ENCODE measurements around the gene STK16. TPM values are rescaled to one million over a fixed set of nuclear protein-coding genes. Genes with fewer than 3 reads are reported as not detected.

The STK16 gene
- total RNA-seq, 1 experiment from 2014 or later, result 11.0 TPM

DNA sequence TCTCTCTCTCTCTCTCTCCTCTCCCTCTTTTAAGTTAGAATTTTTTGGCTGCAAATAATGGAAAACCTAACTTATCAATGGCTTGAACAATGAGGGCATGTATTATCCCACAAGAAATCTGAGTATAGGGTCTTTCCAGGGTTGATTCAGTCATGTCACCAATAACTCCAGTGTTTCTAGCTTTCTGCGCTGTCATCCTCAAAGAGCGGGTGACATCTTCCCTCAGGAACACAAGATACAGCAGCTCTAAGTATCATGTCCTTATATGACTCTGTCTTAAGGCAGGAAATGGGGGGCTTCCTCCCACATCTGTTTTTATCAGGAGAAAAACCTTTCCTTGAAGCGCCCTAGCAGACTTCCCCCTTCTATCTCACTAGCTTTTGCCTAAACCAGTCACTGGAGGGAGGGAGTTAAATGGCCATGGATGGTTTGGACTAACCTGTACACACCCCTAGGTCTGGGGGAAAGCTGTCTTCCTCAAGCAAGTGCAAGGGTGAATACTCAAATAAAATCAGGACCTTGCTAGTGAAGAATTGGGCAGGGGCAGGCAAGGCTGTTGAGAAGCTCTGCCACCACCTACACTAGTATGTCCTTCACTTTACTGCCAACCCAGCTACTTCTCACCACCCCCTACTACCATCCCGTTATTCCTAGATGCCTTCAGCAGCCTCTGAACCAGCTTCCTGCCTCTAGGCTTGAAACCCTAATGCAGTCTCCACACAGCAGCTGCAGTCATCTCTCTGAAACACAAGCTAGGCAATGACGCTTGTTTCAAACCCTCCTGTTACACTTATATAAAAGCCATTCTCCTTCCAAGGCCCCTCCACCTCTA, 16.0 kb downstream of the STK16 start:
- Histone ChIP-seq H3K27me3 (no peaks in the 10 kb centered on the region; the same call in none of the 2 replicates), H3K9me3 (replicated peaks) (no peaks in the 10 kb centered on the region), H3K4me1 (peaks cover 4% of the 10 kb centered on the region; the same call in 1 of the 2 replicates), H3K36me3 (no peaks in the 10 kb centered on the region), H3K4me3 (no peak overlapping the region), H3K27ac (no peak overlapping the region)
- peak in 1 of 2 experiments; percentile 58 for DNase-seq

DNA sequence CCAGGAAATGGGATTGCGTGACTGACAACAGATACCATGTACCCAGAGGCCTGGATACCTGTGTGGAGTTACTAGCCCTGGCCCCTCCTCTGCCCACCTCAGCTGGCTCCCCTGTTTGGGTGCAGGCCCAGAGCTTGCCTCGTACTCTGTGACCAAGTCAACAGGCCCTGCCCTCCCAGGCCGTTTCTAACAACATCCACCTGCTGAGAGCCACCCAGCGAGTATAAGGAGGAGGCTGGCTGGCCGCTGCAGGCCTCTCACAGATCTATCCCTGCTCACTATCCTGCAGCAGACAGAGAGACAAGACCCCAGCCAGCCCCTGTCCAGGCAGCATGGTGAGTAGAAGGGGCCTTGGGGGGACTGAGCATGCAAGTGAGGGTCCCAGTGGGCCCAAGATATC, 21.0 kb downstream of the STK16 start:
- no peaks in the 10 kb centered on the region for H3K36me3 ChIP-seq
- no peak overlapping the region for H3K27ac ChIP-seq
- no peak for DNase-seq
- H3K4me1 ChIP-seq, result peaks cover under 1% of the 10 kb centered on the region; the same call in 1 of the 2 replicates
- H3K9me3 ChIP-seq (replicated peaks), result no peaks in the 10 kb centered on the region
- H3K27me3 ChIP-seq, result no peaks in the 10 kb centered on the region
- no peak overlapping the region for H3K4me3 ChIP-seq

- no peak for DNase-seq
- no peaks in the 10 kb centered on the region for H3K4me1 ChIP-seq
- no peaks in the 10 kb centered on the region for H3K9me3 ChIP-seq (replicated peaks)
- H3K27ac ChIP-seq, result no peak overlapping the region
- no peaks in the 10 kb centered on the region for H3K27me3 ChIP-seq
- H3K36me3 ChIP-seq, result no peaks in the 10 kb centered on the region
- H3K4me3 ChIP-seq, result no peak overlapping the region
These were observed 21.6 kb downstream of the STK16 start for GRCh38 chr2:219266886-219267285.

GRCh38 chr2:219268294-219268693, 23.0 kb downstream of the STK16 start:
- Histone ChIP-seq H3K27ac (no peak overlapping the region), H3K4me3 (no peak overlapping the region), H3K9me3 (replicated peaks) (no peaks in the 10 kb centered on the region), H3K27me3 (no peaks in the 10 kb centered on the region), H3K36me3 (no peaks in the 10 kb centered on the region), H3K4me1 (no peaks in the 10 kb centered on the region; the same call in 1 of the 2 replicates)
- DNase-seq, result no peak

GRCh38 chr2:219269362-219270054, 24.2 kb downstream of the STK16 start:
- H3K27ac ChIP-seq, result no peak overlapping the region
- no peak overlapping the region for H3K4me3 ChIP-seq
- no peaks in the 10 kb centered on the region; the same call in none of the 2 replicates for H3K4me1 ChIP-seq
- H3K36me3 ChIP-seq, result no peaks in the 10 kb centered on the region
- no peaks in the 10 kb centered on the region for H3K27me3 ChIP-seq
- no peak for DNase-seq
- H3K9me3 ChIP-seq (replicated peaks), result no peaks in the 10 kb centered on the region

- Histone ChIP-seq H3K27ac (no peak overlapping the region), H3K36me3 (no peaks in the 10 kb centered on the region), H3K9me3 (replicated peaks) (no peaks in the 10 kb centered on the region), H3K4me3 (no peak overlapping the region), H3K27me3 (no peaks in the 10 kb centered on the region), H3K4me1 (no peaks in the 10 kb centered on the region; the same call in none of the 2 replicates)
- DNase-seq, result no peak
These were observed 24.7 kb downstream of the STK16 start for GRCh38 chr2:219270055-219270372.

GRCh38 chr2:219271021-219271420, 25.7 kb downstream of the STK16 start:
- no peak overlapping the region for H3K27ac ChIP-seq
- no peak overlapping the region for H3K4me3 ChIP-seq
- no peak for DNase-seq
- no peaks in the 10 kb centered on the region for H3K9me3 ChIP-seq (replicated peaks)
- no peaks in the 10 kb centered on the region; the same call in none of the 2 replicates for H3K4me1 ChIP-seq
- H3K27me3 ChIP-seq, result no peaks in the 10 kb centered on the region
- no peaks in the 10 kb centered on the region for H3K36me3 ChIP-seq

DNA sequence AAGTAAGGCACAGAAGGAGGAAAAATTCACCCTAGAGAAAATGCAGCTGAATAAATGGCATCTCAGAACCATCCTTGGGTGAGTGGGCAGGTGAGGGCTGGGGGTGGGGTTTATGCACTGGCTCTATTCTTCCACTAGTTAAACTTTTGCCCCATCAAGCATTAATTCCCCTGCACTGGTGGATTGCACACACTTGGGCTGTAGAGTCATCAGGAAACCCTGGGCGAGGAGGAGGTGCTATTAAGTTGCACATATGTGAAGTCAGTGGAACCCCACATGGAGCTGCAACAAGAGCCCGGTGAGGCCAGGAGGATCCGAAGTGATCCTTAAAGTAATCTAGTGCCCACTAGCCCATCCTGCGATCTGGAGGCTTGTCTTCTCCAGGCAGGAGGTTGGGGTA, 27.1 kb downstream of the STK16 start:
- DNase-seq, result no peak
- H3K9me3 ChIP-seq (replicated peaks), result no peaks in the 10 kb centered on the region
- H3K4me3 ChIP-seq, result no peak overlapping the region
- H3K36me3 ChIP-seq, result no peaks in the 10 kb centered on the region
- no peak overlapping the region for H3K27ac ChIP-seq
- no peaks in the 10 kb centered on the region for H3K27me3 ChIP-seq
- H3K4me1 ChIP-seq, result no peaks in the 10 kb centered on the region; the same call in none of the 2 replicates

DNA sequence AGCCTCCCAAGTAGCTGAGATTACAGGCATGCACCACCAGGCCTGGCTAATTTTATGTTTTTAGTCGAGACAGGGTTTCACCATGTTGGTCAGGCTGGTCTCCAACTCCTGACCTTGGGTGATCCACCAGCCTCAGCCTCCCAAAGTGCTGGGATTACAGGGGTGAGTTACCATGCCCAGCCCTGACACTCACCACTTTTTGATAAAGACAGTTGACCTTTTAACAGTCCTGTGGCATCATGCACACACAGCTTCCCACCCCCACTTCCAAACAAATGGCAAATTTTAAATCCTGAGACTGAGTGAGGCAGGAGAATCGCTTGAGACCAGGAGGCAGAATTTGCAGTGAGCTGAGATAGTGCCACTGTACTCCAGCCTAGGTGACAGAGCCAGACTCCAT, 27.7 kb downstream of the STK16 start:
- no peak for DNase-seq
- Histone ChIP-seq H3K36me3 (no peaks in the 10 kb centered on the region), H3K4me3 (no peak overlapping the region), H3K27ac (no peak overlapping the region), H3K4me1 (peaks cover 3% of the 10 kb centered on the region), H3K9me3 (replicated peaks) (no peaks in the 10 kb centered on the region), H3K27me3 (no peaks in the 10 kb centered on the region)

DNA sequence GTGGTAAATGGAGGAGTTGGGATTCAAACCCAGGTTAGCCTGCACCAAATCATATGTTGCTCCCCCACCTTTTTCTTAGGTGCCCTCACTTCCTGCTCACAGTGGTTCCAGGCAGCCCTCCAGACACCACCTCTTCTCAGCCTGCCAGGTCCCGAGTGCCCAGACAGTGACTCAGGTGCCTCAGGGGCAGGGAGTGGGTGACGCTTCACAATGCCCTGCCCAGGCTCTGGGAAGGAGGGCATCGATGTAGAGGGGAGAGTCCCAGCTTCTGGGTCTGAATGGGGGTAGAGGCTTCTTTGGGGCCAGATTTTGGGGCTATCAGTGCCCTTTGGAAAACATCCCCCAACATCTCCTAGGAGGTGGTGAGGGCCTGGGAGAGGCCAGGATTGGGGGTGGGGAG, 28.7 kb downstream of the STK16 start:
- Histone ChIP-seq H3K4me3 (no peak overlapping the region), H3K9me3 (replicated peaks) (no peaks in the 10 kb centered on the region), H3K27me3 (no peaks in the 10 kb centered on the region), H3K27ac (no peak overlapping the region), H3K4me1 (peaks cover 9% of the 10 kb centered on the region), H3K36me3 (no peaks in the 10 kb centered on the region)
- no peak for DNase-seq

- Histone ChIP-seq H3K4me1 (peaks cover 9% of the 10 kb centered on the region), H3K9me3 (replicated peaks) (no peaks in the 10 kb centered on the region), H3K36me3 (no peaks in the 10 kb centered on the region), H3K4me3 (no peak overlapping the region), H3K27ac (no peak overlapping the region), H3K27me3 (no peaks in the 10 kb centered on the region)
- peak; percentile 18 to 28 for DNase-seq
These were observed 29.2 kb downstream of the STK16 start for GRCh38 chr2:219274361-219274921.

DNA sequence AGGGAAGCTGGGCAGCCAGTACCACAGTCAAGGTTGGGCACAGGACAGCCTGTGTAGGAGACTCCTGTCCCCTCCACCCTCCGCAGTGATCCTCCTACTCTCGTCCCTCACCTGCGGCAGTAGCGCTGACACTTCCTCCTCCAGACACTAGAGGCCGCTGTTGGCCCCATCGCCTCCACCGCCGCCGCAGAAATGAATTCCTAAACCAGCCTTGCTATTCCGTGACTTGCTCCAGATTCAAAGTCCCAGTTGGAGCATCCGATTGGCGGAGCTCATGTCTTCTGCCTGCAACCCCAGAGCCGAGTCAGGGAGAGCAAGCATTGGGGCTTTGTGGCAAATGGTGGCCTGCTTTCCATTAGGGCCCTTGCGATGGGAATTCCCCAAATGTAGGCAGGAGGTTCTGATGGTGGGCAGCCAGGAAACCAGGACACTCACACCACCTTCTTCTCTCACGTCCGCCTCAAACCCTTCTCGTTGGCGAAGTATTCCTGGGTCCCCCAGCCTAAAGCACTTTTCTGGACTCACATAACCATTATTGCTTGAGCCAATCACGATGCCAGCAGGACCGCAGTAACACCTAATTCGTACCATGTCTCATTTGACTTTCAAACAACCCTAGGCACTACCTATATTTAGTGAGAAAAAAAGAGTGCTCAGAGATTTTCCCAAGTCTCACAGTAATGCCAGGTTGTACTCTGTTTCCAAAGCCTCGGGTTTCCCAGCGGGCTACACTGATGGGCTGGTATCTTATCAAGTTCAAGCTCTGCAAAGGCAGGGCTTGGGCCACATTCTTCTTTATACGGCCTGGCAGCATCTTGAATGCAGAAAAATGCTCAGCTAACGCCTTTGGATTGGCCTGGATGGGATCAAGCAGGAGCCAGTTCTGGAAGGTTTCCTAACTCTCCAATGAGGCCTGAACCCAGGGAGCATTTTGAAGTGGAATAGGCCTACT, 32.7 kb downstream of the STK16 start:
- DNase-seq, result peak; percentile 67 to 85
- Histone ChIP-seq H3K27me3 (no peaks in the 10 kb centered on the region), H3K4me1 (peaks cover 15% of the 10 kb centered on the region), H3K9me3 (replicated peaks) (no peaks in the 10 kb centered on the region), H3K27ac (no peak overlapping the region), H3K36me3 (no peaks in the 10 kb centered on the region), H3K4me3 (peak overlapping the region; percentile 27)

GRCh38 chr2:219278655-219279150, 33.4 kb downstream of the STK16 start:
- peak overlapping the region; percentile 68 for H3K4me3 ChIP-seq

More at GRCh38 chr2:219278655-219279150, 33.4 kb downstream of the STK16 start:
- peak in 1 of 2 experiments; percentile 9 for DNase-seq
- peaks cover 15% of the 10 kb centered on the region for H3K4me1 ChIP-seq
- H3K27ac ChIP-seq, result peak overlapping the region; percentile 42; the same call in 1 of the 2 replicates
- H3K27me3 ChIP-seq, result no peaks in the 10 kb centered on the region
- H3K36me3 ChIP-seq, result no peaks in the 10 kb centered on the region
- H3K9me3 ChIP-seq (replicated peaks), result no peaks in the 10 kb centered on the region
